HepG2 (cell line): ENCODE measurements around the gene CDCA5. TPM values are rescaled to one million over a fixed set of nuclear protein-coding genes. Genes with fewer than 3 reads are reported as not detected.

Experiments used
- ATF1 ChIP-seq: IDR thresholded peaks from 2 replicates; pipeline ENCODE4 v1.6.1; 2016; ENCODE audit warnings: mild to moderate bottlenecking, control low read depth
- ATRX ChIP-seq: sonication (generic); formaldehyde crosslinking; IDR thresholded peaks from 2 replicates; pipeline ENCODE4 v1.4.0; 2020; ENCODE audit warnings: missing genetic modification reagents, borderline replicate concordance
- DRAP1 ChIP-seq: IDR thresholded peaks from 2 replicates; pipeline ENCODE4 v1.6.1; 2016; ENCODE audit warnings: missing genetic modification reagents, missing compliant biosample characterization
- E2F5 ChIP-seq: sonication (generic); formaldehyde crosslinking; conservative IDR thresholded peaks from 2 replicates; pipeline ENCODE4 v1.4.0; 2020; ENCODE audit warnings: missing genetic modification reagents
- FOXC1 ChIP-seq: sonication (generic); formaldehyde crosslinking; IDR thresholded peaks from 2 replicates; pipeline ENCODE4 v1.8.0; 2022; ENCODE audit warnings: mild to moderate bottlenecking, missing genetic modification reagents, borderline replicate concordance
- GPBP1L1 ChIP-seq: sonication (generic); formaldehyde crosslinking; IDR thresholded peaks from 2 replicates; pipeline ENCODE4 v1.5.0; 2020; ENCODE audit warnings: mild to moderate bottlenecking, missing genetic modification reagents
- KLF15 ChIP-seq: sonication (generic); formaldehyde crosslinking; IDR thresholded peaks from 2 replicates; pipeline ENCODE4 v1.8.1; 2023; ENCODE audit warnings: borderline replicate concordance, mild to moderate bottlenecking, inconsistent platforms, missing genetic modification reagents, mixed read lengths
- MAF1 ChIP-seq: sonication (generic); formaldehyde crosslinking; IDR thresholded peaks from 2 replicates; pipeline ENCODE4 v1.5.0; 2020; ENCODE audit warnings: missing genetic modification reagents, borderline replicate concordance
- MAFG ChIP-seq: sonication (generic); formaldehyde crosslinking; IDR thresholded peaks from 2 replicates; pipeline ENCODE4 v1.5.1; 2020; ENCODE audit warnings: mild to moderate bottlenecking, missing genetic modification reagents
- SRF ChIP-seq: IDR thresholded peaks from 2 replicates; pipeline ENCODE4 v1.6.1; 2011; ENCODE audit warnings: mild to moderate bottlenecking, low read depth, low read length, moderate library complexity
- TGIF2 ChIP-seq: IDR thresholded peaks from 2 replicates; pipeline ENCODE4 v1.6.1; 2016; ENCODE audit warnings: control low read depth, missing compliant biosample characterization
- ZNF20 ChIP-seq: sonication (generic); formaldehyde crosslinking; IDR thresholded peaks from 2 replicates; pipeline ENCODE4 v1.4.0; 2020; ENCODE audit warnings: mild to moderate bottlenecking, moderate library complexity, missing genetic modification reagents
- ZNF646 ChIP-seq: sonication (generic); formaldehyde crosslinking; IDR thresholded peaks from 2 replicates; pipeline ENCODE4 v1.9.0; 2021; ENCODE audit warnings: mild to moderate bottlenecking, missing genetic modification reagents
- ZNF776 ChIP-seq: sonication (generic); formaldehyde crosslinking; IDR thresholded peaks from 2 replicates; pipeline ENCODE4 v1.4.0; 2020; ENCODE audit warnings: mild to moderate bottlenecking, missing genetic modification reagents
- polyA plus RNA-seq, 8 experiments: library from polyadenylated mRNA; depleted of rRNA in 3 of 8; stranded (reverse) in 7 of 8; unstranded in 1 of 8; fragments of >200 nt; fragmentation: Illumina TruSeq in 4 of 8; extraction: Trizol in 4 of 8; gene quantifications; 2 replicates each; pipeline versions ENCODE4 v1.2.1 to v1.2.3, GENCODE V29; 2011 to 2016; ENCODE audit warnings: low read depth in 4 of 8, missing spikeins in 1 of 8, mixed read lengths in 1 of 8; ENCODE audit not compliant: insufficient read depth in 1 of 8
- total RNA-seq, 5 experiments: library from RNA; depleted of rRNA; stranded (reverse); fragments of >200 nt; fragmentation: Illumina TruSeq; extraction: Trizol; gene quantifications; 2 replicates each; pipeline ENCODE4 v1.2.3, GENCODE V29; 2016; ENCODE audit warnings: low read depth in 1 of 5
- TF ChIP-seq, protein P1 (sequence below): sonication (generic); formaldehyde crosslinking; IDR thresholded peaks from 2 replicates; pipeline ENCODE4 v1.4.0; 2020; ENCODE audit warnings: missing genetic modification reagents, low read depth, mild to moderate bottlenecking, borderline replicate concordance
- TF ChIP-seq, protein P2 (sequence below): sonication (generic); formaldehyde crosslinking; conservative IDR thresholded peaks from 2 replicates; pipeline ENCODE4 v1.8.0; 2022; ENCODE audit warnings: mild to moderate bottlenecking, moderate library complexity, missing genetic modification reagents

Gene CDCA5
- total and polyA plus RNA-seq, 2 of the 13 experiments (the other 11 are each of a cell fraction or from before 2014, with no cell fraction given) = 13.5 to 50.6 TPM

- TF ChIP-seq E2F5 (CRISPR knock-in tag) (no peak; the same call in 1 of the 2 replicates), SRF (no peak), ZNF20 (CRISPR knock-in tag) (peak; percentile 55; the same call in 1 of the 2 replicates), FOXC1 (CRISPR knock-in tag) (peak; percentile 13; the same call in 1 of the 2 replicates), ZNF776 (peak; percentile 78), GPBP1L1 (no peak), DRAP1 (CRISPR knock-in tag) (no peak), ATRX (CRISPR knock-in tag) (no peak), KLF15 (no peak), MAF1 (CRISPR knock-in tag) (peak; percentile 37; the same call in 1 of the 2 replicates), TGIF2 (CRISPR knock-in tag) (peak; percentile 71; the same call in 1 of the 2 replicates), MAFG (CRISPR knock-in tag) (no peak), ZNF646 (CRISPR knock-in tag) (no peak), ATF1 (CRISPR knock-in tag) (no peak)
- TF ChIP-seq, protein P1, sequence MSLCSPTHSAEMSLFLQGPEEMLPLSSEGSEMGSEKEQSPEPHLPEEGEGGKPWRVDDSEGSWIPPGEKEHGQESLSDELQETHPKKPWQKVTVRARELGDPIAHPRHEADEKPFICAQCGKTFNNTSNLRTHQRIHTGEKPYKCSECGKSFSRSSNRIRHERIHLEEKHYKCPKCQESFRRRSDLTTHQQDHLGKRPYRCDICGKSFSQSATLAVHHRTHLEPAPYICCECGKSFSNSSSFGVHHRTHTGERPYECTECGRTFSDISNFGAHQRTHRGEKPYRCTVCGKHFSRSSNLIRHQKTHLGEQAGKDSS (CRISPR knock-in tag) = peak; percentile 18; the same call in 1 of the 2 replicates
- TF ChIP-seq, protein P2, sequence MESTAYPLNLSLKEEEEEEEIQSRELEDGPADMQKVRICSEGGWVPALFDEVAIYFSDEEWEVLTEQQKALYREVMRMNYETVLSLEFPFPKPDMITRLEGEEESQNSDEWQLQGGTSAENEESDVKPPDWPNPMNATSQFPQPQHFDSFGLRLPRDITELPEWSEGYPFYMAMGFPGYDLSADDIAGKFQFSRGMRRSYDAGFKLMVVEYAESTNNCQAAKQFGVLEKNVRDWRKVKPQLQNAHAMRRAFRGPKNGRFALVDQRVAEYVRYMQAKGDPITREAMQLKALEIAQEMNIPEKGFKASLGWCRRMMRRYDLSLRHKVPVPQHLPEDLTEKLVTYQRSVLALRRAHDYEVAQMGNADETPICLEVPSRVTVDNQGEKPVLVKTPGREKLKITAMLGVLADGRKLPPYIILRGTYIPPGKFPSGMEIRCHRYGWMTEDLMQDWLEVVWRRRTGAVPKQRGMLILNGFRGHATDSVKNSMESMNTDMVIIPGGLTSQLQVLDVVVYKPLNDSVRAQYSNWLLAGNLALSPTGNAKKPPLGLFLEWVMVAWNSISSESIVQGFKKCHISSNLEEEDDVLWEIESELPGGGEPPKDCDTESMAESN = 0 out of 2 replicates have a peak, but pooled peaks have one; percentile 51
Observed at GRCh38 chr11:65112546-65113360, 28.9 kb upstream of the CDCA5 start (continued).
